ENCODE results near the gene PCDHGB3. TPM values are rescaled to one million over a fixed set of nuclear protein-coding genes. Genes with fewer than 3 reads are reported as not detected.

PCDHGB3 gene
- total RNA-seq, 1 donor from 2014 or later, result 1.3 TPM

DNA sequence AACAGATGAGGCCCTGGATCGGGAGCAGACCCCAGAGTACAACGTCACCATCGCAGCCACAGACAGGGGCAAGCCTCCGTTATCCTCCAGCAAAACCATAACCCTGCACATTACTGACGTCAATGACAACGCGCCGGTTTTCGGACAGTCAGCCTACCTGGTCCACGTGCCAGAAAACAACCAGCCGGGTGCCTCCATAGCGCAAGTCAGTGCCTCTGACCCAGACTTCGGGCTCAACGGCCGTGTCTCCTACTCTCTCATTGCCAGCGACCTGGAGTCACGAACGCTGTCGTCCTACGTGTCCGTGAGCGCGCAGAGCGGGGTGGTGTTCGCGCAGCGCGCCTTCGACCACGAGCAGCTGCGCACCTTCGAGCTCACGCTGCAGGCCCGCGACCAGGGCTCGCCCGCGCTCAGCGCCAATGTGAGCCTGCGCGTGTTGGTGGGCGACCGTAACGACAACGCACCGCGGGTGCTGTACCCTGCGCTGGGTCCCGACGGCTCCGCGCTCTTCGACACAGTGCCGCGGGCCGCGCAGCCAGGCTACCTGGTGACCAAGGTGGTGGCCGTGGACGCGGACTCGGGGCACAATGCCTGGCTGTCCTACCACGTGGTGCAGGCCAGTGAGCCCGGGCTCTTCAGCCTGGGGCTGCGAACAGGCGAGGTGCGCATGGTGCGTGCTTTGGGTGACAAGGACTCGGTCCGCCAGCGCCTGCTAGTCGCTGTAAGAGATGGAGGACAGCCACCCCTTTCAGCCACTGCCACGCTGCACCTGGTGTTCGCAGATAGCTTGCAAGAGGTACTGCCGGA lies 49.2 kb downstream of the PCDHGB3 start:
- no peak for DNase-seq (ENCODE audit: low read depth, low spot score)

DNA sequence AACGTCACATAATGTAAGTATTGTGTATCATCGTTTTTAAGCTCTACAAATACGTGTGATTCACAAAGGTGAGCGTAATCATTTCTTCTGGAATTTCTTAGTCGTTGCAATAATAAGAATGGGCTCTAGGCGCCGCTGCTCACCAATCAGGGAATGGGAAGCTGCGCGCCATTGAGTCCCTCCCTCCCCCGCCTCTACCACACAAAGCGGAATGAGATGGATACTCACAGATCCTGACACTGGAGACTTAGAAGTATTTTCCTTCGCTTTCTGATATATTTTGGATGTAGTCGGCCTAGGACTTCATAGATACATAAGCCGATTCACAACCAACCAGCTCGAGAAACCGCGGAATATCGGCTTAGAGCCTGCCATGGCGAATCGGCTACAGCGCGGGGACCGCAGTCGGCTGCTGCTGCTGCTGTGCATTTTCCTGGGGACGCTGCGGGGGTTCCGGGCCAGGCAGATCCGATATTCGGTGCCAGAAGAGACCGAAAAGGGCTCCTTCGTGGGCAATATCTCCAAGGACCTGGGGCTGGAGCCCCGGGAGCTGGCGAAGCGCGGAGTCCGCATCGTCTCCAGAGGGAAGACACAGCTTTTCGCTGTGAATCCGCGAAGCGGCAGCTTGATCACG lies 50.9 kb downstream of the PCDHGB3 start, which contains the start of gene PCDHGA11:
Gene PCDHGA11, plus strand, starts transcription at position 197 of the 634 bp plus-strand sequence. Its CDS starts 177 bp downstream, at position 374.
- no peak for DNase-seq (ENCODE audit: low read depth, low spot score)

DNA sequence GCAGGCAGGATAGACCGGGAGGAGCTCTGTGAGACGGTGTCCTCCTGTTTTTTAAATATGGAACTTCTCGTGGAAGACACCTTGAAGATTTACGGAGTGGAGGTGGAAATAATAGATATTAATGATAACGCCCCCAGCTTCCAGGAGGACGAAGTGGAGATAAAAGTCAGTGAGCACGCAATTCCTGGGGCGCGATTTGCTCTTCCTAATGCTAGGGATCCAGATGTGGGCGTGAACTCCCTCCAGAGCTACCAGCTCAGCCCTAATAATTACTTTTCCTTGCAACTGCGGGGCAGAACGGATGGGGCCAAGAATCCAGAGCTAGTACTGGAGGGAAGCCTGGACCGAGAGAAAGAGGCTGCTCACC lies 51.4 kb downstream of the PCDHGB3 start:
- no peak for DNase-seq (ENCODE audit: low read depth, low spot score)

Other genes with a start within 250 kb of the PCDHGB3 start
- gene PCDHB4, start 248.4 kb upstream of the PCDHGB3 start, total RNA-seq, result 0.04 and 0.07 TPM in 2 replicates
- 0.39 and 0.53 TPM in 2 replicates for gene PCDHB5, start 235.0 kb upstream of the PCDHGB3 start, total RNA-seq
- 0.04 and 0.07 TPM in 2 replicates for gene PCDHB6, start 220.2 kb upstream of the PCDHGB3 start, total RNA-seq
- gene PCDHB7, start 197.6 kb upstream of the PCDHGB3 start, total RNA-seq, result 0.28 and 0.40 TPM in 2 replicates
- 0.04 and 0.07 TPM in 2 replicates for gene PCDHB8, start 192.5 kb upstream of the PCDHGB3 start, total RNA-seq
- gene PCDHB16, start 187.9 kb upstream of the PCDHGB3 start, total RNA-seq, result under 0.01 and 0.13 TPM in 2 replicates
- gene PCDHB9, start 183.1 kb upstream of the PCDHGB3 start, total RNA-seq, result 0.04 and 0.07 TPM in 2 replicates
- gene PCDHB10, start 177.9 kb upstream of the PCDHGB3 start, total RNA-seq, result 0.33 and 0.46 TPM in 2 replicates
- gene PCDHB11, start 170.6 kb upstream of the PCDHGB3 start, total RNA-seq, result 0.13 and 0.25 TPM in 2 replicates
- gene PCDHB12, start 161.5 kb upstream of the PCDHGB3 start, total RNA-seq, result 0.21 and 0.33 TPM in 2 replicates
- 0.33 and 0.99 TPM in 2 replicates for gene PCDHB13, start 156.3 kb upstream of the PCDHGB3 start, total RNA-seq
- 0.53 and 0.78 TPM in 2 replicates for gene PCDHB14, start 146.9 kb upstream of the PCDHGB3 start, total RNA-seq
- gene PCDHB15, start 124.8 kb upstream of the PCDHGB3 start, total RNA-seq, result 0.26 and 0.95 TPM in 2 replicates
- gene SLC25A2, start 66.2 kb upstream of the PCDHGB3 start, total RNA-seq, result 0.13 and 0.32 TPM in 2 replicates
- 70.7 and 109 TPM in 2 replicates for gene TAF7, start 49.5 kb upstream of the PCDHGB3 start, total RNA-seq
- 0.20 and 0.28 TPM in 2 replicates for gene PCDHGA1, start 39.7 kb upstream of the PCDHGB3 start, total RNA-seq
- gene PCDHGA2, start 31.5 kb upstream of the PCDHGB3 start, total RNA-seq, result 0.79 and 0.92 TPM in 2 replicates
- 0.21 and 0.26 TPM in 2 replicates for gene PCDHGA3, start 26.4 kb upstream of the PCDHGB3 start, total RNA-seq
- 0.59 and 0.63 TPM in 2 replicates for gene PCDHGB1, start 20.1 kb upstream of the PCDHGB3 start, total RNA-seq
- gene PCDHGA4, start 15.2 kb upstream of the PCDHGB3 start, total RNA-seq, result 2.0 and 3.5 TPM in 2 replicates
- 1.3 TPM in 2 replicates for gene PCDHGB2, start 10.2 kb upstream of the PCDHGB3 start, total RNA-seq
- 0.35 and 0.40 TPM in 2 replicates for gene PCDHGA5, start 6.1 kb upstream of the PCDHGB3 start, total RNA-seq
- 1.3 and 1.4 TPM in 2 replicates for gene PCDHGA6, start 3.6 kb downstream of the PCDHGB3 start, total RNA-seq
- 0.59 and 0.95 TPM in 2 replicates for gene PCDHGA7, start 12.5 kb downstream of the PCDHGB3 start, total RNA-seq
- gene PCDHGB4, start 17.5 kb downstream of the PCDHGB3 start, total RNA-seq, result 9.3 and 12.4 TPM in 2 replicates
- 0.46 and 0.95 TPM in 2 replicates for gene PCDHGA8, start 22.4 kb downstream of the PCDHGB3 start, total RNA-seq
- gene PCDHGB5, start 27.7 kb downstream of the PCDHGB3 start, total RNA-seq, result 8.7 and 12.3 TPM in 2 replicates
- 1.2 and 1.8 TPM in 2 replicates for gene PCDHGA9, start 32.5 kb downstream of the PCDHGB3 start, total RNA-seq
- gene PCDHGB6, start 37.8 kb downstream of the PCDHGB3 start, total RNA-seq, result 2.0 and 2.1 TPM in 2 replicates
- 3.1 and 4.0 TPM in 2 replicates for gene PCDHGA10, start 42.7 kb downstream of the PCDHGB3 start, total RNA-seq
- 4.8 and 6.1 TPM in 2 replicates for gene PCDHGB7, start 47.4 kb downstream of the PCDHGB3 start, total RNA-seq
- 8.7 and 11.1 TPM in 2 replicates for gene PCDHGA11, start 50.8 kb downstream of the PCDHGB3 start, total RNA-seq
- 5.1 and 8.7 TPM in 2 replicates for gene PCDHGA12, start 60.3 kb downstream of the PCDHGB3 start, total RNA-seq
- gene PCDHGC3, start 105.7 kb downstream of the PCDHGB3 start, total RNA-seq, result 9.0 and 14.7 TPM in 2 replicates
- gene PCDHGC4, start 114.8 kb downstream of the PCDHGB3 start, total RNA-seq, result 0.40 and 0.95 TPM in 2 replicates
- gene PCDHGC5, start 118.8 kb downstream of the PCDHGB3 start, total RNA-seq, result 0.33 and 0.53 TPM in 2 replicates
- gene DIAPH1, start 248.8 kb downstream of the PCDHGB3 start, total RNA-seq, result 42.7 and 52.6 TPM in 2 replicates

All from pulmonary artery endothelial cell (primary cell).